GOT3 (cell line): ENCODE data around the gene SCARB1.

Experiments
- DNase-seq: peaks from one replicate; lab custom pipeline; 2025; ENCODE audit warnings: mixed read lengths; lab: John Stamatoyannopoulos, UW

The SCARB1 gene

DNA sequence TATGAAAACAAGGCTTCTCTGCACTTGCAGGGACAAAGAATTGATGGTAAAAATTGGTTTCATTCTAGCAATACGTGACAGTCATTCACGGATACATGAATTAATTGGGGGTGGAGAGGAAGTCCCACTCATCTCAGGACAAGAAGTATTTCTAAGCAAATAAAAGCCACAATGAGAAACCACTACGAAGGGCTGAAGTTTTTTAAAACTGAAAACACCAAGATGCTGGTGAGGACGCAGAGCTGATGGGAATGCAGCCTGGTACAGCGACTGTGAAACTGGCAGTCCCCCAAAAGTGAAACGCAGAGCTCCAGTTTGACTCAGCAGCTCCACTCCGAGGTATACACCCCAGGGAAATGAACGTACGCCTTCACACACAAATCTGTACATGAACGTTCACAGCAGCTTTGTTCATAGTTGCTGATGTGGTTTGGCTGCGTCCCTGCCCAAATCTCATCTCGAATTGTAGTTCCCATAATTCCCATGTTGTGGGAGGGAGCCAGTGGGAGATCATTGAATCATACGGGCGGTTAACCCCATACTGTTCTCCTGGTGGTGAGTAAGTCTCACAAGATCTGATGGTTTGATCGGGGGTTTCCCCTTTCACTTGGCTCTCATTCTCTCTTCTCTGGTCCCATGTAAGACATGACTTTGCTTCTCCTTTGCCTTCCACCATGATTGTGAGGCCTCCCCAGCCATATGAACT is 89.0 kb downstream of the SCARB1 start:
- DNase-seq: peak; percentile 71

DNA sequence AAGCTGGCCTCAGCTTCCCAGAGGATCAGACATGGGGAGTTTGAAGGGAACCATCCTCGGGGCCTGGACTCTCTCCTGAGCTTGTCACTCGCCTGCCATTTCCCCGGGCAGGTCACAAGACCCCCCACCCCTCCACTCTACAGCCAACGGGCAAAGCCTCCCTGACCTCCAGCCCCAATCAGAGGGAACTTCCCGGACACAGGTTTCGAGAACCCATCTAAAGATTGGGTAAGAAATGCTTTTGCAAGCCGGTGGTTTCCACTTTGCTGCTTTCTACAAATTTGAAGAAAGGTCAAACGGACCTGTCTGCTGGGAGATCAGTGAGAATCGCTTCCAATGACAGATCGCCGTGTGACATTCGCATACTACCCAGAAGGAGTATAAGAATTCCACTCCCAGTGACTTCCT is 89.6 kb downstream of the SCARB1 start:
- DNase-seq: no peak

DNA sequence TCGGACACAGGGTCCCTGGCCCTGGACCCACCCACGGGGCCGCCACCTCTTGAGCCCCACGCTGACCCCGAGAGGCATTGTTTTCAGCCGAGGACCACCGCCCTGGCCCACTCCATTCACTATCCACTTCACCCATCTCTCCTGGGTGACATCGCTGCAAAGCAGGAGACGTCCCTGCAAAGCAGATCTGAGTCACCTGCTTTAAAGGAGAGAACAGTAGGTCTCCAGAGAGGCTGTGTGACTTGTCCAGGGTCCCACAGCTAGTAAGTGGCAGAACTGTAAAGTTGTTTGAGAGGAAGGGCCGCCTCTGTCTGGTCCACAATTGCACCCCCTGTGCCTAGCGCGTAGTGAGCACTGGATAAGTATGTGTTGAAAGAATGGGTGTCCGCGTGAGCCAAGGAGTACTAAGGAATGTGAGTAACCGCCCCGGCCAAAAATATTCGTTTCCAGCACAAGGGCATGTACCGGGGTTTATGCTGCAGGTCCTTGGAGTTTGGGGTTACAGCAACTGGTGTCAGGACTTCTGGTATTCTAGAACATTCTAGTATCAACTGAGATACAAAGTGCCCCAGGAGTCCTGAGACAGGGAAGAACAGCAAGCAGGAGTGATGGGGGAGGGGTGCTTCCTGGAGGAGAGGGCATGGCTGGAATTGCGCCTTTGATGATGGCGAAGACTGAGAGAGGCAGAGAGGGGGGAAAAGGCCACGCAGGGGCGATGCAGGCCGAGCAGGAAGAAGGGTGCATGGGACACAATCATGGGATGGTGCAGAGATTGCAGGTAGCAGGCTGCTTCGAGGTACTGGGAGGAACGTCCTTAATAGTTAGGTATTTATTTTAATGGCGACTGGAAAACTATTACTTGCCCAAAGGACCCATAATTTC is 91.1 kb downstream of the SCARB1 start:
- no peak for DNase-seq

DNA sequence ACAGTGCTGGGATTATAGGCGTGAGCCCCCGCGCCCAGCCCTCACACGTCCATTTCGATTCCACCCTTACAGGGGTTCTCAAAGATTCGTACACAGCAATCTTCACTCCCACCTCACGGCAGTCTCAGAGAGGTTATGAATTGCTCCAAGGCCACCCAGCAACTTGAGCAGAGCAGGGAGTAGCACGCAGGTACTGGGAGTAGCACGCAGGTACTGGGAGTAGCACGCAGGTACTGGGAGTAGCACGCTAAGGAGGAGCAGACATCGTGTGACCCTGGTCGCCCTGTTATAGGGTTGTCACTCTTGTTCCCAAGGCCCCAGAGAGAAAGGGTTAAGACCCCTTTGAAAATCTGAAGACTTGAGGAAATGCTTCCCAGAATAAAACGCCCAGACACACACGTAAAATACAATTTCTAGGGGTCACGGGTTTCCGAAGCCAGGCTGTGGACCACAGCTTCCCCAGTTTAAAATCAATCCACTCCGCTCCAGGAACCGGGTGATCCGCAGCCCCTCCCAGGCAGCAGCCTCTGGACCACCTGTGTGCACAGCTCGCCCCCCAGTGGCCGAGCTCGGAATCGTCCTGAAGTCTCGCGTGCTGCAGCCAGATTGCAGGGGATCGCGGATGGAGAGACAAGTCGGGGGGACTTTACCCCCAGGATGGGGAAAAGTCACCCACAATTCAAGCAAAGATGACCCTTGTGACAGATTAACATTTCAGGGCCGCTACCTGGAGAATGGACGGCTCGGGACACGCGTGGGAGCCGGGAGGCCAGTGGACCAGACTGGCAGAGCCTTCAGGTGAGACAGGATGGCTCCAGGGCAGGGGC is 92.0 kb downstream of the SCARB1 start:
- peak; percentile 23 for DNase-seq

DNA sequence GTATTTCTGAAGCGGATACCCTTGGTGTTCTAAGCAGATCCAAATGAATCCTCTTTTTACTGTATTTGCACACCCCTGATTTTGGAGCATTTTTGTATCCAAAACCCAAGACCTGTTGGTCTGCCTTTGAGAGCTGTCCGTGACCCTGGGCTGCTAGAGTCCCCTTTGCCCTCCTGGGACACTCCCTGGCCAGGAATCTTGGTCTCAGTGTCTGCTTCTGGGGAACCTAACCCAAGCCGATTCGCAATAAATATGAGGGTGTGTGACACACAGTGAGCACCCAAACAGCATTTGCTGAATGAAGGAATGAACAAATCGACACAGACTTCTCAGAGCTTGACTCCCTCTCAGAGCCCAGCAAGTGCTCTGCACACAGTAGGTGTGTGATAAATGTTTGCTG is 92.9 kb downstream of the SCARB1 start:
- DNase-seq: no peak

DNA sequence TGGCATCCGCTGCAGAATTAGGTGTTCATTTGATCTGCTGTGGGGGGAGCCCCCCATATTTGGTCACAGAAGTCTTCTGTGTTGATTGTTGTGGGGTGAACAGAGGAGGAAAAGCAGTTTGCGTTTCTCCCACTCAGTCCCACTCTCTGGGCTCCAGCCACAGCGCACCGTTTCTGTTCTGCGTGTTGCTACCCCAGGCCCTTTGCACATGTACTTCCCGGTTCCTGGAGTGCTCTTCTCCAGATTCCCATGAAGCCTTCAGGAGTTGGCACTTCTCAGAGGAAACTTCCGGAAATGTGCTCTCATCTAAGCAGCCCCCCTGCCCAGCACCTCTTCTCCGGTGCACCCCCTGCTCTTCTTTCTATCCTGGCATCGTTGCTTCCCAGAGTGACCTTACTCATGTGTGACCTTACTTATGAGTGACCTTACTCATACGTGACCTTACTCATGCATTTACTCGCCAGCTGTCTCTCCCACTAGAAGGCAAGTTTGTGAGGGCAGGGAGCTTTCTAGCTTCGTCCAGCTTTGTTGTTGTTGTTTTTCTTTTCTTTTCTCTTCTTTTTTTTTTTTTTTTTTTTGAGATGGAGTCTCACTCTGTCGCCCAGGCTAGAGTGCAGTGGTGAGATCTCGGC is 93.7 kb downstream of the SCARB1 start:
- no peak for DNase-seq

DNA sequence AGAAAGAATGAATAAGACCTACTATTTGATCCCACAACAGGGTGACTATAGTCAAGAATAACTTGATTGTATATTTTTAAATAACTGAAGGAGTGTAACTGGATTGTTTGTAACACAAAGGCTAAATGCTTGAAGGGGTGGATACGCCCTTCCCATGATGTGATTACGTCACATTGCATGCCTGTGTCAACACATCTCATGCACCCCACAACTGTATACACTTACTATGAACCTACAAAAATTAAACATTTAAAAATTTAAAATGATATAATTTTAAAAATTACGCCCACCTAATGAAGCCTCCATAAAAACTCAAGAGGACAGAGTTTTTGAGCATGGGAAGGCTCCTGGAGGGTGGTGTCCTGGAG is 94.5 kb downstream of the SCARB1 start:
- DNase-seq: no peak

DNA sequence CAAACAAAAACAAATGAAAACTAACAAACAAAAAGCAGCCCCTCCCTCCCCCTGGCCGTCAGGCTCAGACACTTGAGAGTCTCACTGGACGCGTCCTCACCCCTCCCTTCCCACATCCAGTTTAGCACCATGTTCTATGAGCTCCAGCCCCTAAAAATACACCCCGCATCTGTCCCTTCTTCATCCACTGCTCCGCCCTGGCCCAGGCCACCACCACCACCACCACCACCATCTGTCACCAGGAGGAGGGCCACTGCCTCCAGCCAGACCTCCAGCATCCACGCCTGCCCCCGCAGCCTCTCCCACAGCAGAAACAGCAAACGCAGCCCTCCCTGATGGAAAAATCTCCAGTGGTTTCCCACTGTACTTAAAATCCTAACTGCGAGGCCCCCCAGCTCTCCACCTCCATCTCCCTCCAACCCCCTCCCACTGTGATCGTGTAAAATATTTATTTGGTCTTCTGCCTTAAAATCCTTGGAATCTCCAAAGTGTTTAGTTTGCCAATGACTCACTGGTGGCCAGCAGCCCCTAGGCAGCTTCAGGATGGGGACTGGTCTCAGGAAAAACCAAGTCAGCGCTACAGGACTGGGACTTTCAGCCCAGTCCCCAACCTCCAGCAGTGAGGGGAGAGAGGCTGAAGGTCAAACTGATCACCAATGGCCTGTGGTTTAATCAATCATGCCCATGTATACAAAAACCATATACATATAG is 95.1 kb downstream of the SCARB1 start:
- no peak for DNase-seq

DNA sequence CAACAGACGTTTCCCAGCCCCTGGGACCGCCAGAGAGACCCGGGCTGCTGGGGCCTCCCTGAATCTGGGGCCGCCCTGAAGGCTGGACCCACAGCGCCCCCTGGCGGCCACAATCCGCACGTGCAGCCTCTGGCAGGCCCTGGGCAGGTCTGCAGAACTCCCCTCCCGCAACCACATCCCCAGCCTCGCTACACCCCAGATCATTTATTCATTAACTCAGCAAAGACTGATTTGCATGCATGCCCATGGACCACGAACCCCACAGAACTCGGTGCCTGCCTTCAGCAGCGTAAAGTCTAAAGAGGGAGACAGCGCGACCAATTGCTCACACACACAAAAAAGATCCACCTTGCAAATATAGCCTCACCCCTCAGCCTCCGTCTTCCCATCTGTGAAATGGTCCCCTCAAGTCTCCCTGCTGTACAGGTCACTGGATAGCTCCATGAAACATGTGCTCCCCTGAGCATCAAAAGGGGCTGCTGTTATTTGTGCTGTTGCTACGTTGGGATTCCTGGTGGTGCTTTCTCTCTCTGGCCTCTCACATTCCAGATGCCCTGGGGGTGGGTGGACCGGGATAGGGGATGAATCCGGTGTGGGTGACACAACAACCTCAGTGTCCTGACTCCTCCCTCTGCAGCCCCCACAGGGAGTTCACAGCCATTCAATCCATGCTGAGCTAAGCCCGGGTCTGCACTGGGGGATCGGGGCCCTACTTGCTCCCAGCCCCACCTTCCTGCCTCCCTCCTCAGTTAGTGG is 96.4 kb downstream of the SCARB1 start:
- DNase-seq: peak; percentile 28

DNA sequence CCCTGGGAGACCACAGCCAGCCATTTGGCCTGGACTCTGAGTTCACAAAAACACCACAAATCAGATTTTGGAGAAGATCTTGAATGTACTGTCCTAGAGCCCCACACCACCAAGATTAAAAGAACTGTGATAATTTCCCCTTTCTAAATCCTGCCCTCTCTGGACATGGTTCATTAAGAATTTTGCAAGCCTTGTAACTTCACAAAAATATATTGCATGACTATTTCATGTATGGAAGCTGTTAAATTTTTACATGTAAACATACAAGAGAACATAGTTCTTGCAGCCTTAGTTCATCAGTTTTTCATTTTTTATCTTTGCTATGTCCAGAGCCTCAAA is 97.0 kb downstream of the SCARB1 start:
- no peak for DNase-seq

DNA sequence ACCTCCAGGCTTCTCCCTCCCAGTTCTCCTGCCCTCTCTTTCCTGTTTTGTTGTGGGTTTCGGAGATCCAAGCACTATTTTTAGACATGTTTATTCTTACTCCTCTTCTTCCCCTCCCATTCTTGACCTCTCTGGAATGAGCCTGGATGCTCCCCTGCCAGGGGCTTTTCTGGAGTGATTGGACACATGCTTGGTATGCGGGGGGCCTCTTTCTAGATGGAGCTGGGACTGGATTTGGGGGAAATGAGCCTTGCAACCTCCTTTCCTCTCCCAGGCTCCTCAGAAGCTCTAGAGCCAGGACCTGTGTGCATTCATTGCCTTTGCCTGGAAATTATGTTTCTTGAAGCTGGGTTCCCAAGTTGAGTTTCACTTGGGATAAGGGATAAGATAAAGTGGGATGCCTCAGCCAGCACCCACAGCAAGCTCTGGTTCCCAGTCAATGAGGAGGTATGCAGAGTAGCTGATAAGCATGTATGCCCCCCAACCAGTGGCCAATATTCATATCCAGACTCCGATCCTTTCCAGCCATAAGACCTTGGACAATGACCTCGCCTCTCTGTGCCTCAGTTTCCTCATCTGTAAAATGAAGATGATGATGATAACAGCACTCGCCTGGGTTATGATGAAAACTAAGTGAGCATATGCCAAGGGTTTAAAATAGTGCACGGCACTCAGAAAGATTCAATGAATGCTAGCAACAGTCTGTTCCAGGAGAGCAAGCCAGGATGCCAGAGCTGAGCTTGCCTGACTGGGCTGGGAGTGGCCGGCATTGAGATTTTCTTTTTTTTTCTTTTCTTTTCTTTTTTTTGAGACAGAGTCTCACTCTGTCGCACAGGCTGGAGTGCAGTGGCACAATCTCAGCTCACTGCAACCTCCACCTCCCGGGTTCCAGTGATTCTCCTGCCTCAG is 97.8 kb downstream of the SCARB1 start:
- DNase-seq: no peak

DNA sequence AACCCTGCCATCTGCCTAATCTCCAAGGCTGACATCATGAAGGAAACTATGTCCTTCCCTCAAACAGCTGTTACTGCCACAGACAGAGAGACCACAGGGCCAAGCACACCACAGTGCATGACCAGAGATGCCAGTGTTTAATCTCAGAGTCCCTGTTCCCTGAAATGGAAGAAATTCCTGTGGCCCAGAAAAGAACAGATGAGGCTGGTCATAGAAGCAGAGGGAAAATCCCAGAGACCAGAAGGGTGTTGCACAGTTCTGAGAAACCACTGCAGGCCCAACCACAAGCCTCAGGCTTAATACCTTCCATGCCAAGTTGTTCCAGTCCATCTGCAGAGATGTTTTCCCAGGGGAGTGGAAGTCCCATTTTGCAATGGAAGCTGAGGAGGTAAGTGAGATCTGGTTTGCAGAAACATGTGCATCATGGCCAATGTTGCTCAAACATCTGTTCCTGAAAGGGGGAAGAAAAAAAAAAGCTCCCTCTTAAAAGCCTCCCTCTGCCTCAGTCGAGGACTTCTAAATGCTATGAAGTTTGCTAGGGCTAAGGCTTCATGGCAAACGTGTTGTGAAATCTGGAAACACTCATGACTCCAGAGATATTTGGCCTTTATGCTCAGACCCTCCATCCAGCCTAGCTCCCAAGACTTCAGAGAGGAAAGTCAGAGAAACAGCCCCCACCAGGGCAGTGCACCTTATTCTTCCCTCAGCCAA is 98.6 kb downstream of the SCARB1 start:
- DNase-seq: peak; percentile 28

DNA sequence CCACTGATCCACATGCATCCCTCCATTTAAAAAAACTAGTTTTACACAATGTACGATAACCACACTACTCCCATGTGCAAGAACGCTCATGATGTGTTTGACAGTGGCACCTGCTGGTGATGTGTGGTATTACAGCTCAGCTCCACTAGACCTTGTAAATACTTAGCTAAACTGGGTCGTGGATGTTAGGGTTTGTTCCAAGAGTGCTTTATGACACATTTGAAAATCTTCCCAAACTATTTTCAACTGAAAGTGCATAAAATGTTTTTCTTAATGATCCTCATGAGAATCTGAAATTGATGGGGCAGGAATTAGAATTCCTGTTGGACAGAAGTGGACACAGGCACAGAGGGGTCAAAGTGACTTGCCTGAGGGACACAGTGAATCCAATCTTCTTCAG is 99.2 kb downstream of the SCARB1 start:
- no peak for DNase-seq

DNA sequence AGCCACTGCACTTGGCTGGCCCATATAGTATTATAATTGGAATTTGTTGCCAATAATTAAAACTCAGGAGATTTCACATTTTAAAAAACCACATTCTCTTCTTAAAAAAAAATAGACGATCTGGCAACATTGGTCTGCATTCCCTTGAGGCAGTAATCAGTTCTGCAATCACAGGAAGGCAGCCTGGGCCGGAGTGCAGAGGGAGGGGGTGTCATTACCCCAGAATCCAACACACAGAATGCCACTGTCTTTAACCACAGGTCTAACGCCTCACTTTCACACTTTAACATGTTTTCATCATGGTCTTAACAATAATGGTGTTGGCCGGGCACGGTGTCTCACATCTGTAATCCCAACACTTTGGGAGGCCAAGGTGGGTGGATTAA is 100.1 kb downstream of the SCARB1 start:
- DNase-seq: no peak

DNA sequence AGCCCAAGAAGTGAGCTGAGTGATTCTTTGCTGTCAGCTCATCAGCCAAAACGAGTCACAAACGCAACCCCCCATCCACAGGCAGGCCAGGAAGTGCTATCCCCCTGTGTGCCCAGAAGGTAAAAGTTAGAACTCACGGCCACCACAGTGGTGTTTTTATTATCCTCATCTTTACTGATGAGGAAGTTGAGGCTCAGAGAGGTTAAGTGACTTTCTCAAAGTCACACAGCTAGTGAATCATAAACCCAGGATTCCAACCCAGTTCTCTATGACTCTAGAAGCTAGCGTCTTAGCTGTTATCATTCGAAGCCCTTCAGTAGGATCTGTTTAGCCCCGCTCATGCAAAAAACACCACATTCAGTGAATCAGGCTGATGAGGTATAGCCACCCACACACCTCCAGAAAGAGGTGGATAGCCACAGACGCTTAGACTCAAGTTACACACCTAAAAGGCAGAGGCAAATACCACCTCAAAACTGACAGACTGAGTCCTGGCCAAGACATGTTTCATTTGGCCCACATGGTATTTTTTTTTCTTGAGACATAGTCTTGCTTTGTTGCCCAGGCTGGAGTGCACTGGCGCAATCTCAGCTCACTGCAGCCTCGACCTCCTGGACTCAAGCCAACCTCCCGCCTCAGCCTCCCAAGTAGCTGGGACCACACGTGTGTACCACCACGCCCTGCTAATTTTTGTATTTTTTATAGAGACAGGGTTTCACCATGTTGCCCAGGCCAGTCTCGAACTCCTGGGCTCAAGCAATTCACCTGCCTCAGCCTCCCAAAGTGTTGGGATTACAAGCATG is 100.7 kb downstream of the SCARB1 start:
- no peak for DNase-seq

DNA sequence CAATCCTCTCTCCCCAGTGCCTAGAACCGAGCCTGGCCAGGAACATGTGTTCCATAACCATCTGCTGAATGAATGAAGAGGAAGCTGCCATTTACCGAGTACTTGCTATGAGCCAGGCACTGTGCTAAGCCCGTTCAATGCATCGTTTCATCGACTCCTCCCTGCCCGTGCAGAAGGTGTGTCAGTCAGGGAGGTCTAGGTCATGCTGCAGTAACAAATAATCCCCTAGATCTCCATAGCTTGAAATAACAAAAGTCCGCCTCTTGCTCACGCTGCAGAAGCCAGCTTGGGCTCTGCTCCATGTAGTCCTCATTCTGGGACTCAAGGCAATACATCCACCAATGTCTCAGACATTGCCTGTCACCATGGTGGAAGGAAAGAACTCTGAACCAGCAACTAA is 101.3 kb downstream of the SCARB1 start:
- no peak for DNase-seq

DNA sequence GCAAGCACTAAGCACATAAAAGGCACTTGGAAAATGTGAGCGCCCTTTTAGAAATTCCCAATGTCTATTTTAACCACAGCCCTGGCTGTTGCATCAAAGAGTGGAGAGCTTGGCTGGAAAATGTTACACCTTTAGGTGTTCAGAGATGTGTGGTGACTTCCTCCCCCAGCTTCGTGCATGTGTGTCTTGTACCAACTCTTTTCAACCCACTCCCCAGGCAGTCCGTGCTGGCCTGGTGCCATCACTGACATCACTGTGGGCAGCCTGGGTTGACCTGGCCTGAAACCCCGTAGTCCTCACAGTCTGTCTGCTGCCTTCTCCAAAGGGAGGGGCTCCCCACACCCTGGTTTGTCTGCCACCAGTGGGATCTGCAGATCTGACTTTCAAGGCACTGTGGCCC is 101.8 kb downstream of the SCARB1 start:
- DNase-seq: no peak

DNA sequence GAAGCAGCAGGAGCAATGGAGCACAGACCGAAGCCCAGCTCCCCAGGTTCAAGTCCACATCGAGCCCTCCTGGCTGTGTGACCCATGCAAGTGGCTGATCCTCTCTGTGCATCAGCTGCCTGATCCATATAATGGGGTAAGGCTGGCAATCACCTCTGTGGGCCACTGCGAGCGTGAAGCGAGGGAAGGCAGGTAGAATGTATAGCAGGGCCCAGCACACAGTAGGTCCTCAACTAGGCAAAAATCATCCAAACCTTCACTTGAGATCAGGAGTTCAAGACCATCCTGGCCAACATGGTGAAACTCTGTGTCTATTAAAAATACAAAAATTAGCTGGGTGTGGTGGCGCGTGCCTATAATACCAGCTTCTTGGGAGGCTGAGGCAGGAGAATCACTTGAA is 102.6 kb downstream of the SCARB1 start:
- DNase-seq: no peak
